HL-60 (cell line): ENCODE results near the gene CUL2.

ENCODE experiments used
- POLR2AphosphoS5 ChIP-seq: IDR thresholded peaks from 2 replicates; pipeline ENCODE4 v1.6.1; 2012; ENCODE audit warnings: low read depth
- SPI1 ChIP-seq: IDR thresholded peaks from 2 replicates; pipeline ENCODE4 v1.6.1; 2012; ENCODE audit warnings: low read depth, mild to moderate bottlenecking, borderline replicate concordance
- TF ChIP-seq, protein P1 (sequence below): IDR thresholded peaks from one replicate; pipeline ENCODE4 v1.5.1; 2011; ENCODE audit warnings: low read length, control low read depth, inconsistent platforms; ENCODE audit not compliant: insufficient read depth

DNA sequence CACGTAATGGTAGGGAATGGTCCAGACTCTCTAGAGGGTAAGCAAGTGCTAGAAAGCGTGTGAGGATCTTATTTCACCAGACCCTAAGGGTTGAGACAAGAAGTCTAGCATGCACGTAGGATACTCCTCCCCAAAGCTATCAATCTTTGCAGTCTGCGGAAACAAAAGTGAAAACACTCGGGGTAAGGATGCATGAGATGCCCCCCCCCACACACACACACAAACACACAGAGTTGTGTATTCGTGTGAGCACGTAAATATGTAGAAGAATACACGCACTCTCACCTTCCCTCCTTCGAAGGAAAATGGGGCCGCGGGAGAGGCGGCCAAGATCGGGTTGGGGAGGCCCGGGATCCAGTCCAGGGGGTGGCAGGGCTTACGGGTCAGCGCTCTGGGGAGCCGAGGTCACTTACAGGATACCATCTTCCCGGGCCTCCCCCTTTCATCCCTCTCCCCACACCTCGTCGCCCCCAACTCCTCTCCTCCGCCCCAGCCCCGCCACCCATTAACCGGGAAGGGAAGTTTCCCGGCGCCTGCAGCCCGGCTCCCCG is 455 bp downstream of the CUL2 start:
- TF ChIP-seq, protein P1, sequence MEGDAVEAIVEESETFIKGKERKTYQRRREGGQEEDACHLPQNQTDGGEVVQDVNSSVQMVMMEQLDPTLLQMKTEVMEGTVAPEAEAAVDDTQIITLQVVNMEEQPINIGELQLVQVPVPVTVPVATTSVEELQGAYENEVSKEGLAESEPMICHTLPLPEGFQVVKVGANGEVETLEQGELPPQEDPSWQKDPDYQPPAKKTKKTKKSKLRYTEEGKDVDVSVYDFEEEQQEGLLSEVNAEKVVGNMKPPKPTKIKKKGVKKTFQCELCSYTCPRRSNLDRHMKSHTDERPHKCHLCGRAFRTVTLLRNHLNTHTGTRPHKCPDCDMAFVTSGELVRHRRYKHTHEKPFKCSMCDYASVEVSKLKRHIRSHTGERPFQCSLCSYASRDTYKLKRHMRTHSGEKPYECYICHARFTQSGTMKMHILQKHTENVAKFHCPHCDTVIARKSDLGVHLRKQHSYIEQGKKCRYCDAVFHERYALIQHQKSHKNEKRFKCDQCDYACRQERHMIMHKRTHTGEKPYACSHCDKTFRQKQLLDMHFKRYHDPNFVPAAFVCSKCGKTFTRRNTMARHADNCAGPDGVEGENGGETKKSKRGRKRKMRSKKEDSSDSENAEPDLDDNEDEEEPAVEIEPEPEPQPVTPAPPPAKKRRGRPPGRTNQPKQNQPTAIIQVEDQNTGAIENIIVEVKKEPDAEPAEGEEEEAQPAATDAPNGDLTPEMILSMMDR = no peak
- TF ChIP-seq SPI1 (no peak), POLR2AphosphoS5 (no peak)
